Measurements from ENCODE around the gene KCNIP1.

DNA sequence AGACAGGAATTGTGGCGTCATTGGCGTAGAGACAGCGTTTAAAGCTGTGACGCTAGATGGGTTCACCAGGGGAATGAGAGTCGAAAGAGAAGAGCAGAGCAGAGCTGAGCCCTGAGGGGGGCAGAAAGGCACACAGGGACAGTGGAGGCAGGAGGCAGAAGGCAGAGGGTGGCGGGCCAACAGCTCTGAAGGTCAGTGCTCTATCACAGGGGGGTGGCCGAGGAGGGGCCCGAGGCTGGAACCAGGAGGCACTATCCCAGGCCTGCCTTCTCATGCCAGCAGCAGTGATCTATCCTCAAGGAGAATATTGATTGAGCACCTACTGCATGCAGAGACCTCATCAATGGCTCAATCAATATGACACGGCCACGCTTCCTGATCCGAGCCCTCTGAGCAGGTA lies 132.4 kb downstream of the KCNIP1 start:
- TF ChIP-seq CTCF (IDR thresholded peaks at IDR 0.05; ENCODE audit: poor library complexity, severe bottlenecking) (no peak), RAD21 (conservative IDR thresholded peaks at IDR 0.05) (no peak), TAF1 (IDR thresholded peaks at IDR 0.05; ENCODE audit: low read depth) (no peak), REST (IDR thresholded peaks at IDR 0.05; ENCODE audit: borderline replicate concordance) (no peak), POLR2AphosphoS5 (IDR thresholded peaks at IDR 0.05) (no peak), MXI1 (conservative IDR thresholded peaks at IDR 0.05; ENCODE audit: poor library complexity, severe bottlenecking) (no peak)
